Panc1 (cell line): ENCODE results near the gene CCT8.

Experiments
- POLR2AphosphoS5 ChIP-seq: IDR thresholded peaks from 2 replicates; pipeline ENCODE4 v1.6.1; 2012; ENCODE audit warnings: mild to moderate bottlenecking, low read depth, low read length, moderate library complexity
- TCF7L2 ChIP-seq: IDR thresholded peaks from 2 replicates; pipeline ENCODE4 v1.6.1; 2011; ENCODE audit warnings: mild to moderate bottlenecking, low read depth, low read length, inconsistent platforms
- TF ChIP-seq, protein P1 (sequence below): fragments of 450-650 bp; IDR thresholded peaks from 2 replicates; pipeline ENCODE4 v1.5.1; 2017; ENCODE audit warnings: mild to moderate bottlenecking

DNA sequence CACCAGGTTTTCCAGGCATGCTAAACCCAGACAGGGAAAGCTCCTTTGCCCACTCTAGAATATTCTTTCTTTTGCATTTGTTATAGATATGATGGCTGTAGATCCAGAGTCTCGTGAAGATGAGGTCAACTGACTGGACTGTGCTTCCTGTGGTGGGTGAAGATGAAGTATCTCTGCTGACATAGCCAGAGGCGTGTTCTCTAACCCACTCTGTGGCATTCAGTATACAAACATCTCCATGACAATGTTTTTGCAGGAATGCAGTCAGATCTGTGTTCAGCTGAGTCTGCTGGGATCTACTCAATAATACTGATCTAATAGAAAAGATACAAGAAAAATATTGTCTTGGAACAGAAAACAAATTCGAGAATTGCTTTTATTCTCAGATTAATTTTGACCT, 65.6 kb downstream of the CCT8 start:
- TF ChIP-seq, protein P1, sequence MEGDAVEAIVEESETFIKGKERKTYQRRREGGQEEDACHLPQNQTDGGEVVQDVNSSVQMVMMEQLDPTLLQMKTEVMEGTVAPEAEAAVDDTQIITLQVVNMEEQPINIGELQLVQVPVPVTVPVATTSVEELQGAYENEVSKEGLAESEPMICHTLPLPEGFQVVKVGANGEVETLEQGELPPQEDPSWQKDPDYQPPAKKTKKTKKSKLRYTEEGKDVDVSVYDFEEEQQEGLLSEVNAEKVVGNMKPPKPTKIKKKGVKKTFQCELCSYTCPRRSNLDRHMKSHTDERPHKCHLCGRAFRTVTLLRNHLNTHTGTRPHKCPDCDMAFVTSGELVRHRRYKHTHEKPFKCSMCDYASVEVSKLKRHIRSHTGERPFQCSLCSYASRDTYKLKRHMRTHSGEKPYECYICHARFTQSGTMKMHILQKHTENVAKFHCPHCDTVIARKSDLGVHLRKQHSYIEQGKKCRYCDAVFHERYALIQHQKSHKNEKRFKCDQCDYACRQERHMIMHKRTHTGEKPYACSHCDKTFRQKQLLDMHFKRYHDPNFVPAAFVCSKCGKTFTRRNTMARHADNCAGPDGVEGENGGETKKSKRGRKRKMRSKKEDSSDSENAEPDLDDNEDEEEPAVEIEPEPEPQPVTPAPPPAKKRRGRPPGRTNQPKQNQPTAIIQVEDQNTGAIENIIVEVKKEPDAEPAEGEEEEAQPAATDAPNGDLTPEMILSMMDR, result no peak
- no peak for TF ChIP-seq POLR2AphosphoS5
- no peak for TF ChIP-seq TCF7L2
